HL-60 (cell line): ENCODE data around the gene ALPL.
A peak's percentile ranks its signal among the peaks of the same experiment; 100 is the strongest.
"Not testable (repeated sequence)": the region's sequence is repeated elsewhere in the genome, so short reads cannot be mapped to it uniquely, and the experiment has no call there.

Experiments
- DNase-seq, 2 experiments: peaks; one replicate each; pipeline ENCODE4 v3.0.0-alpha.2; 2010 to 2020; ENCODE audit warnings: low read depth in 1 of 2, low spot score in 1 of 2
- H3K27ac ChIP-seq: fragments of 250-450 bp; sonication (Bioruptor Pico); replicated peaks from 2 replicates; pipeline ENCODE4 v1.5.1; 2020; ENCODE audit warnings: mild to moderate bottlenecking, moderate library complexity
- H3K27me3 ChIP-seq: fragments of 250-450 bp; sonication (Bioruptor Pico); 2 replicates; pipeline ENCODE4 v1.5.1; 2021; ENCODE audit warnings: mild to moderate bottlenecking, moderate library complexity; ENCODE audit not compliant: insufficient read depth, poor library complexity, severe bottlenecking
- H3K4me3 ChIP-seq: replicated peaks from 2 replicates; pipeline ENCODE4 v1.5.1; 2011; ENCODE audit warnings: mild to moderate bottlenecking, control low read depth, low read length; ENCODE audit not compliant: insufficient read depth
- GABPA ChIP-seq: IDR thresholded peaks from 2 replicates; pipeline ENCODE4 v1.6.1; 2012; ENCODE audit warnings: low read depth
- POLR2AphosphoS5 ChIP-seq: IDR thresholded peaks from 2 replicates; pipeline ENCODE4 v1.6.1; 2012; ENCODE audit warnings: low read depth
- SPI1 ChIP-seq: IDR thresholded peaks from 2 replicates; pipeline ENCODE4 v1.6.1; 2012; ENCODE audit warnings: low read depth, mild to moderate bottlenecking, borderline replicate concordance
- long read RNA-seq: library from polyadenylated mRNA; unstranded; transcript quantifications from one replicate; pipeline ENCODE4 v2.0.0, GENCODE V29; 2020
- TF ChIP-seq, protein P1 (sequence below): IDR thresholded peaks from one replicate; pipeline ENCODE4 v1.5.1; 2011; ENCODE audit warnings: low read length, control low read depth, inconsistent platforms; ENCODE audit not compliant: insufficient read depth
- TF ChIP-seq, protein P2 (sequence below): IDR thresholded peaks from 2 replicates; pipeline ENCODE4 v1.6.1; 2012; ENCODE audit warnings: low read depth; ENCODE audit not compliant: insufficient replicate concordance

Gene ALPL
- long read RNA-seq: 0 reads

DNA sequence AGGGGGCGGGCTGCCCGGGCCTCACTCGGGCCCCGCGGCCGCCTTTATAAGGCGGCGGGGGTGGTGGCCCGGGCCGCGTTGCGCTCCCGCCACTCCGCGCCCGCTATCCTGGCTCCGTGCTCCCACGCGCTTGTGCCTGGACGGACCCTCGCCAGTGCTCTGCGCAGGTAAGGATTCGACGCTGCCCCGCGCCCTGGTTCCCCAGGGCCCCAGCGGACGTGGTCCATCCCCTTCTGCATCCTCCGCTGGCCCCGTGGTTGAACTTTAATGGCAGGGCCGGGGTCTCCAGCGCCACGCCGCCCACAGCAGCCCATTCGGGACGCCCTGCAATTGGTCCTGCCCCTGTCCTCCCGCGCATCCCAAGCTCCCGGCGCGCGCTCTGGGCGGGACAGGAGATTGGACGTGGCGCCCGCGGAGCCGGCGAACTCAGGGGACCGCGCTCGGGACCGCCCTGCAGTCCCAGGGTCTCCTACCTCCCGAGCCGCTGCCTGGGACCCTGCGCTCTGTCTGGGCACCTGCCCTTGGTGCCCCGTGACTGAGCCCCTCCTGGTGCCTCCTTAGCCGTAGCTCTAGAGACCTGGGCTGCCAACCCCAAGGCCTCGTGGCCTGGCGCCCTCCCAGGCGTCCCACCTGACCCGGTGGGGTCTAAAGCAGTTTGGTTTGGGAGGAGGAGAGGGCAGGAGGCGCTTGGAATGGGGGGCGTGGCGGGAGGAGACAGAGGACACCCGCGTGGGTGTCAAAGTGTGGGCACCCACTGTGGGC, at the start of gene ALPL:
ALPL (plus strand) TSS at position 73 of the 762 bp plus-strand sequence. CDS start 44,659 bp downstream, outside the sequence.
- TF ChIP-seq, protein P1, sequence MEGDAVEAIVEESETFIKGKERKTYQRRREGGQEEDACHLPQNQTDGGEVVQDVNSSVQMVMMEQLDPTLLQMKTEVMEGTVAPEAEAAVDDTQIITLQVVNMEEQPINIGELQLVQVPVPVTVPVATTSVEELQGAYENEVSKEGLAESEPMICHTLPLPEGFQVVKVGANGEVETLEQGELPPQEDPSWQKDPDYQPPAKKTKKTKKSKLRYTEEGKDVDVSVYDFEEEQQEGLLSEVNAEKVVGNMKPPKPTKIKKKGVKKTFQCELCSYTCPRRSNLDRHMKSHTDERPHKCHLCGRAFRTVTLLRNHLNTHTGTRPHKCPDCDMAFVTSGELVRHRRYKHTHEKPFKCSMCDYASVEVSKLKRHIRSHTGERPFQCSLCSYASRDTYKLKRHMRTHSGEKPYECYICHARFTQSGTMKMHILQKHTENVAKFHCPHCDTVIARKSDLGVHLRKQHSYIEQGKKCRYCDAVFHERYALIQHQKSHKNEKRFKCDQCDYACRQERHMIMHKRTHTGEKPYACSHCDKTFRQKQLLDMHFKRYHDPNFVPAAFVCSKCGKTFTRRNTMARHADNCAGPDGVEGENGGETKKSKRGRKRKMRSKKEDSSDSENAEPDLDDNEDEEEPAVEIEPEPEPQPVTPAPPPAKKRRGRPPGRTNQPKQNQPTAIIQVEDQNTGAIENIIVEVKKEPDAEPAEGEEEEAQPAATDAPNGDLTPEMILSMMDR: no peak
- TF ChIP-seq SPI1: no peak
- TF ChIP-seq, protein P2, sequence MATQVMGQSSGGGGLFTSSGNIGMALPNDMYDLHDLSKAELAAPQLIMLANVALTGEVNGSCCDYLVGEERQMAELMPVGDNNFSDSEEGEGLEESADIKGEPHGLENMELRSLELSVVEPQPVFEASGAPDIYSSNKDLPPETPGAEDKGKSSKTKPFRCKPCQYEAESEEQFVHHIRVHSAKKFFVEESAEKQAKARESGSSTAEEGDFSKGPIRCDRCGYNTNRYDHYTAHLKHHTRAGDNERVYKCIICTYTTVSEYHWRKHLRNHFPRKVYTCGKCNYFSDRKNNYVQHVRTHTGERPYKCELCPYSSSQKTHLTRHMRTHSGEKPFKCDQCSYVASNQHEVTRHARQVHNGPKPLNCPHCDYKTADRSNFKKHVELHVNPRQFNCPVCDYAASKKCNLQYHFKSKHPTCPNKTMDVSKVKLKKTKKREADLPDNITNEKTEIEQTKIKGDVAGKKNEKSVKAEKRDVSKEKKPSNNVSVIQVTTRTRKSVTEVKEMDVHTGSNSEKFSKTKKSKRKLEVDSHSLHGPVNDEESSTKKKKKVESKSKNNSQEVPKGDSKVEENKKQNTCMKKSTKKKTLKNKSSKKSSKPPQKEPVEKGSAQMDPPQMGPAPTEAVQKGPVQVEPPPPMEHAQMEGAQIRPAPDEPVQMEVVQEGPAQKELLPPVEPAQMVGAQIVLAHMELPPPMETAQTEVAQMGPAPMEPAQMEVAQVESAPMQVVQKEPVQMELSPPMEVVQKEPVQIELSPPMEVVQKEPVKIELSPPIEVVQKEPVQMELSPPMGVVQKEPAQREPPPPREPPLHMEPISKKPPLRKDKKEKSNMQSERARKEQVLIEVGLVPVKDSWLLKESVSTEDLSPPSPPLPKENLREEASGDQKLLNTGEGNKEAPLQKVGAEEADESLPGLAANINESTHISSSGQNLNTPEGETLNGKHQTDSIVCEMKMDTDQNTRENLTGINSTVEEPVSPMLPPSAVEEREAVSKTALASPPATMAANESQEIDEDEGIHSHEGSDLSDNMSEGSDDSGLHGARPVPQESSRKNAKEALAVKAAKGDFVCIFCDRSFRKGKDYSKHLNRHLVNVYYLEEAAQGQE: no peak
- TF ChIP-seq GABPA: no peak
- no peak for TF ChIP-seq POLR2AphosphoS5
- Histone ChIP-seq H3K27ac (no peak within 1 kb of the TSS), H3K27me3 (peaks cover 31% of the 10 kb centered on the region)

DNA sequence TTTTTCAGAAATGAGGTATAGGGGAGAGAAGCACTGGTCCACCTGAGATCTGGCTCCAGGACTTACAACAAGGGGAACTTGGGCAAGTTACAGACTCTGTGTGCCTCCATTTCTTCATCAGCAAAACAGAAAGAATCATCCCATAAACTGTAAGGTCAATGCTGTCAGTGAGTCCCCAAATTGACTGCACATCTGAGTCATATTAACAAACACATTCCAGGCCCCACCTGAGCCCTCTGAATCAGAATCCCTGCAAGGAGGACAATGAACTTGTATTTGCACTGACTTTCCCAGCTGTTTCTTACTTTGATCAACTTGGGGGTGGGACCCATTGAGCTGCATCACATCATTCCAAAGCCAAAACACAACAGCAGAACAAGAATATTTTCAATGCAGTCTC, 44.1 kb upstream of the ALPL start:
- not testable (repeated sequence) for H3K27me3 ChIP-seq, H3K4me3 ChIP-seq, H3K27ac ChIP-seq, DNase-seq

More for the DNA sequence above, at the start of gene ALPL:
- no peak for DNase-seq
- H3K4me3 ChIP-seq: no peak within 1 kb of the TSS

DNA sequence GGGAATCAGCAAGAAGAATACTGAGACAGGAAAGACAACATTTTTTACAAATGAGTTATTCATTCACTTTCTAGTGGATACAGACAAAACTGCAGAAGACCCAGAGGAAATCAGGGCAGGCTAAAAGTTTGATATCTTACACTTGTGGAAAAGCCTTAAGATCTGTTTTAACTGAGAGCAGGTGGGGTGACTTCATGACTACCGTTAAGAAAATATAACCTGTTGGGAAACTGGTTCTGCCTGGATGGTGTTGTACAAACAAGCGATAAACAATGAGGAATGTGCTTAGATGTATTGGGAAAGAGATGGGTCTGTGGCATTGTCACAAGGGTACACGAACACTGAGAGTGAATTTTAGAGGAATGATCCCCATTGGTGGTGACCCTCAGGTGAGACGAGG, 41.3 kb upstream of the ALPL start:
- H3K27me3 ChIP-seq, H3K4me3 ChIP-seq, DNase-seq, H3K27ac ChIP-seq: not testable (repeated sequence)

DNA sequence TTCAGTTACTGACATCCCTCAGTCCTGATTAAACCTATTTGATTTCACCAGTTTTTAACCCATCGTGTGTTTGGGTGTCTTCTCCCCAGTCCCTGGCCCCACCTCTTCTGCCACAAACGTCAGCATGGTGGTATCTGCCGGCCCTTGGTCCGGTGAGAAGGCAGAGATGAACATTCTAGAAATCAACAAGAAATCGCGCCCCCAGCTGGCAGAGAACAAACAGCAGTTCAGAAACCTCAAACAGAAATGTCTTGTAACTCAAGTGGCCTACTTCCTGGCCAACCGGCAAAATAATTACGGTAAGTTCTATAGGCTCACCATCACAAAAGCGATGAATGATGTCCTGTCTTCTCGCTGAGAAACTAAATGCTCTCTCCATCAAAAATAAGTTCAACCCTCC, 40.6 kb upstream of the ALPL start:
- Histone ChIP-seq H3K4me3 (no peak overlapping the region), H3K27ac (no peak overlapping the region), H3K27me3 (no peaks in the 10 kb centered on the region)
- DNase-seq: peak in 1 of 2 experiments; percentile 47
- TF ChIP-seq POLR2AphosphoS5 (no peak), SPI1 (no peak), GABPA (no peak)
- TF ChIP-seq, protein P2: no peak
- TF ChIP-seq, protein P1: no peak

DNA sequence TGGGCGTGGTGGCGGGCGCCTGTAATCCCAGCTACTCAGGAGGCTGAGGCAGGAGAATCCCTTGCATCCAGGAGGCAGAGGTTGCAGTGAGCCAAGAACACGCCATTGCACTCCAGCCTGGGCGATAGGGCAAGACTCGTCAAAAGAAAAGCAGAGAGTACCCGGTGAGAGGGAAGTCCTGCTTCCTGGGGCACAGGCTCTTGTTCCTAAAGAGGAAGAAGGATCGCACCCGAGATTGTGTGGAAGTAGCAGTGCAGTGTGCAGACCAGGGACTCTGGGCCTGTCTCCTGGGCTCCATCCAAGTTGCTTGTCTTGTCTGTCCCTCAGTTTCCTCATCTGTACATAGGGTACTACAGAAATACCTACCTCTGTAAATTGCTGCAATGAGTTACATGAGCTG, 39.6 kb upstream of the ALPL start:
- no peak overlapping the region for H3K4me3 ChIP-seq
- TF ChIP-seq, protein P2: no peak
- TF ChIP-seq, protein P1: no peak
- TF ChIP-seq GABPA: no peak
- no peak for TF ChIP-seq SPI1
- no peak for TF ChIP-seq POLR2AphosphoS5

More for the DNA sequence above, 39.6 kb upstream of the ALPL start:
- peak in 1 of 2 experiments; percentile 44 for DNase-seq
- H3K27me3 ChIP-seq: no peaks in the 10 kb centered on the region
- no peak overlapping the region for H3K27ac ChIP-seq
